Upper lobe of right lung (tissue), 1 donor: Measurements from ENCODE around the gene CYTH2. TPM values are rescaled to one million over a fixed set of nuclear protein-coding genes. Genes with fewer than 3 reads are reported as not detected.
A peak's percentile ranks its signal among the peaks of the same experiment; 100 is the strongest.
"Not testable (repeated sequence)": the region's sequence is repeated elsewhere in the genome, so short reads cannot be mapped to it uniquely, and the experiment has no call there.

ENCODE experiments used
- ATAC-seq: fragments of 200-7000 bp; cut with Tn5 transposase; one replicate; pipeline ENCODE4 v1.9.1; 2020; ENCODE audit warnings: mild to moderate bottlenecking, moderate library complexity
- DNase-seq: peaks from one replicate; pipeline ENCODE4 v3.0.0-alpha.2; 2020
- H3K27ac ChIP-seq: fragments of 200-600 bp; one replicate; pipeline ENCODE4 v1.8.0; 2022
- H3K27me3 ChIP-seq: fragments of 200-600 bp; one replicate; pipeline ENCODE4 v1.8.0; 2022; ENCODE audit warnings: mild to moderate bottlenecking
- H3K36me3 ChIP-seq: fragments of 200-600 bp; one replicate; pipeline ENCODE4 v1.8.0; 2022
- H3K4me1 ChIP-seq: fragments of 200-600 bp; one replicate; pipeline ENCODE4 v1.8.0; 2022
- H3K4me3 ChIP-seq: fragments of 200-600 bp; one replicate; pipeline ENCODE4 v1.8.0; 2022; ENCODE audit warnings: mild to moderate bottlenecking
- H3K9me3 ChIP-seq: fragments of 200-600 bp; one replicate; pipeline ENCODE4 v1.8.0; 2022
- CTCF ChIP-seq: fragments of 200-600 bp; IDR thresholded peaks from one replicate; pipeline ENCODE4 v1.8.0; 2022; ENCODE audit warnings: antibody characterized with exemption
- intact Hi-C: fragments of 100-400 bp; cut with DNase I; formaldehyde crosslinking; loops from one replicate; pipeline ENCODE4 v1.11.0; 2022
- total RNA-seq: library from RNA; stranded (reverse); fragmentation: NEBNext Ultra II Directional; extraction: Animal tissue kit (Norgen Biotek cat#: 25700); gene quantifications from one replicate; pipeline ENCODE4 v1.2.1, GENCODE V29; 2021
- donor health status: DM: no; HTN: yes; CAD: no; lungs with severe emphysema.

Gene CYTH2
- total RNA-seq, 1 donor from 2014 or later = 60.7 TPM

GRCh38 chr19:48484247-48484893 is 15.2 kb downstream of the CYTH2 start:
- no peak for ATAC-seq
- Histone ChIP-seq H3K27me3 (no peaks in the 10 kb centered on the region), H3K27ac (no peak overlapping the region), H3K9me3 (no peaks in the 10 kb centered on the region), H3K4me3 (no peak overlapping the region), H3K4me1 (peaks cover 19% of the 10 kb centered on the region), H3K36me3 (no peaks in the 10 kb centered on the region)
- no peak for TF ChIP-seq CTCF
- DNase-seq = no peak
- intact Hi-C loops = no loop called here

GRCh38 chr19:48484931-48485612 is 15.9 kb downstream of the CYTH2 start:
- no peaks in the 10 kb centered on the region for H3K27me3 ChIP-seq
- no peak overlapping the region for H3K27ac ChIP-seq
- H3K4me3 ChIP-seq = no peak overlapping the region
- no peaks in the 10 kb centered on the region for H3K36me3 ChIP-seq
- intact Hi-C loops = no loop called here
- DNase-seq = no peak
- H3K4me1 ChIP-seq = peaks cover 17% of the 10 kb centered on the region
- ATAC-seq = no peak
- TF ChIP-seq CTCF = no peak
- H3K9me3 ChIP-seq = no peaks in the 10 kb centered on the region

GRCh38 chr19:48486706-48487105 is 17.5 kb downstream of the CYTH2 start:
- H3K4me1 ChIP-seq, DNase-seq, H3K36me3 ChIP-seq, H3K9me3 ChIP-seq, intact Hi-C loops, H3K27me3 ChIP-seq, H3K27ac ChIP-seq, ATAC-seq, H3K4me3 ChIP-seq: not testable (repeated sequence)

- Histone ChIP-seq H3K27me3 (no peaks in the 10 kb centered on the region), H3K27ac (no peak overlapping the region), H3K36me3 (no peaks in the 10 kb centered on the region), H3K4me1 (peaks cover 12% of the 10 kb centered on the region), H3K9me3 (no peaks in the 10 kb centered on the region), H3K4me3 (no peak overlapping the region)
- DNase-seq (no peak), ATAC-seq (no peak)
- intact Hi-C loops = no loop called here
- no peak for TF ChIP-seq CTCF
Measured at GRCh38 chr19:48487544-48487943, 18.4 kb downstream of the CYTH2 start.

- H3K4me3 ChIP-seq = no peak overlapping the region
- TF ChIP-seq CTCF = no peak
- DNase-seq (peak; percentile 86), ATAC-seq (peak; percentile 49)
- intact Hi-C loops = no loop called here
- H3K4me1 ChIP-seq = peaks cover 12% of the 10 kb centered on the region
- H3K36me3 ChIP-seq = no peaks in the 10 kb centered on the region
- no peak overlapping the region for H3K27ac ChIP-seq
- H3K27me3 ChIP-seq = no peaks in the 10 kb centered on the region
- H3K9me3 ChIP-seq = no peaks in the 10 kb centered on the region
Measured at GRCh38 chr19:48487948-48488347, 18.8 kb downstream of the CYTH2 start.

GRCh38 chr19:48488478-48488877 is 19.3 kb downstream of the CYTH2 start:
- DNase-seq, H3K27ac ChIP-seq, intact Hi-C loops, H3K9me3 ChIP-seq, ATAC-seq, H3K36me3 ChIP-seq, H3K27me3 ChIP-seq, H3K4me3 ChIP-seq: not testable (repeated sequence)
- peaks cover 12% of the 10 kb centered on the region for H3K4me1 ChIP-seq
